ENCODE measurements around the gene WDR76.

Gene WDR76

GRCh38 chr15:43915631-43916325, 89.0 kb downstream of the WDR76 start:
- no peak for DNase-seq

- no peak for DNase-seq
These were observed 89.5 kb downstream of the WDR76 start for GRCh38 chr15:43916326-43916660.
